Measurements from ENCODE around the gene DSTYK. TPM values are rescaled to one million over a fixed set of nuclear protein-coding genes. Genes with fewer than 3 reads are reported as not detected.

DSTYK gene
- total RNA-seq, 2 donors from 2014 or later = 9.8 to 11.0 TPM

GRCh38 chr1:205152505-205152904 is 59.0 kb downstream of the DSTYK start:
- no peak overlapping the region for H3K4me3 Mint-ChIP-seq
- H3K27me3 Mint-ChIP-seq (ENCODE audit: insufficient read depth) = no peaks in the 10 kb centered on the region
- Histone ChIP-seq H3K36me3 (ENCODE audit: control insufficient read depth, insufficient read depth, low read length) (peaks cover 60% of the 10 kb centered on the region), H3K9me3 (ENCODE audit: control insufficient read depth, low read length) (peaks cover 33% of the 10 kb centered on the region), H3K9ac (ENCODE audit: extremely low read depth, low read length, poor library complexity, severe bottlenecking) (no peak overlapping the region), H3K4me3 (ENCODE audit: low read length) (no peak overlapping the region), H3K4me1 (ENCODE audit: control insufficient read depth, insufficient read depth, low read length) (no peaks in the 10 kb centered on the region), H3K27ac (ENCODE audit: low read depth, low read length) (no peak overlapping the region), H3K27me3 (ENCODE audit: control insufficient read depth, insufficient read depth, low read length, poor library complexity, severe bottlenecking) (no peaks in the 10 kb centered on the region)
- TF ChIP-seq, protein P1, sequence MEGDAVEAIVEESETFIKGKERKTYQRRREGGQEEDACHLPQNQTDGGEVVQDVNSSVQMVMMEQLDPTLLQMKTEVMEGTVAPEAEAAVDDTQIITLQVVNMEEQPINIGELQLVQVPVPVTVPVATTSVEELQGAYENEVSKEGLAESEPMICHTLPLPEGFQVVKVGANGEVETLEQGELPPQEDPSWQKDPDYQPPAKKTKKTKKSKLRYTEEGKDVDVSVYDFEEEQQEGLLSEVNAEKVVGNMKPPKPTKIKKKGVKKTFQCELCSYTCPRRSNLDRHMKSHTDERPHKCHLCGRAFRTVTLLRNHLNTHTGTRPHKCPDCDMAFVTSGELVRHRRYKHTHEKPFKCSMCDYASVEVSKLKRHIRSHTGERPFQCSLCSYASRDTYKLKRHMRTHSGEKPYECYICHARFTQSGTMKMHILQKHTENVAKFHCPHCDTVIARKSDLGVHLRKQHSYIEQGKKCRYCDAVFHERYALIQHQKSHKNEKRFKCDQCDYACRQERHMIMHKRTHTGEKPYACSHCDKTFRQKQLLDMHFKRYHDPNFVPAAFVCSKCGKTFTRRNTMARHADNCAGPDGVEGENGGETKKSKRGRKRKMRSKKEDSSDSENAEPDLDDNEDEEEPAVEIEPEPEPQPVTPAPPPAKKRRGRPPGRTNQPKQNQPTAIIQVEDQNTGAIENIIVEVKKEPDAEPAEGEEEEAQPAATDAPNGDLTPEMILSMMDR (conservative IDR thresholded peaks at IDR 0.05) = no peak
- peaks cover 68% of the 10 kb centered on the region for H3K36me3 Mint-ChIP-seq (ENCODE audit: low read depth)
- H3K4me1 Mint-ChIP-seq = no peaks in the 10 kb centered on the region
- H3K27ac Mint-ChIP-seq = no peak overlapping the region
- 89 to 98% methylated on average over 3 to 4 of the region's 4 CpGs for WGBS, 2 experiments (ENCODE audit: insufficient coverage in 1 of 2, insufficient read length in 1 of 2)
- H3K9me3 Mint-ChIP-seq = peaks cover 28% of the 10 kb centered on the region
- DNase-seq = no peak

- no peak overlapping the region for H3K4me3 Mint-ChIP-seq
- Histone ChIP-seq H3K27me3 (ENCODE audit: control insufficient read depth, insufficient read depth, low read length, poor library complexity, severe bottlenecking) (no peaks in the 10 kb centered on the region), H3K9ac (ENCODE audit: extremely low read depth, low read length, poor library complexity, severe bottlenecking) (no peak overlapping the region), H3K27ac (ENCODE audit: low read depth, low read length) (no peak overlapping the region), H3K4me1 (ENCODE audit: control insufficient read depth, insufficient read depth, low read length) (no peaks in the 10 kb centered on the region), H3K9me3 (ENCODE audit: control insufficient read depth, low read length) (peaks cover 16% of the 10 kb centered on the region), H3K36me3 (ENCODE audit: control insufficient read depth, insufficient read depth, low read length) (peaks cover 48% of the 10 kb centered on the region), H3K4me3 (ENCODE audit: low read length) (no peak overlapping the region)
- H3K36me3 Mint-ChIP-seq (ENCODE audit: low read depth) = peaks cover 59% of the 10 kb centered on the region
- DNase-seq = no peak
- H3K27me3 Mint-ChIP-seq (ENCODE audit: insufficient read depth) = no peaks in the 10 kb centered on the region
- 73 to 89% methylated on average over 2 to 5 of the region's 5 CpGs for WGBS, 2 experiments (ENCODE audit: insufficient coverage in 1 of 2, insufficient read length in 1 of 2)
- TF ChIP-seq, protein P1 (conservative IDR thresholded peaks at IDR 0.05) = no peak
- peaks cover 11% of the 10 kb centered on the region for H3K9me3 Mint-ChIP-seq
- no peaks in the 10 kb centered on the region for H3K4me1 Mint-ChIP-seq
- H3K27ac Mint-ChIP-seq = no peak overlapping the region
Measured at GRCh38 chr1:205150651-205151428, 60.7 kb downstream of the DSTYK start.

DNA sequence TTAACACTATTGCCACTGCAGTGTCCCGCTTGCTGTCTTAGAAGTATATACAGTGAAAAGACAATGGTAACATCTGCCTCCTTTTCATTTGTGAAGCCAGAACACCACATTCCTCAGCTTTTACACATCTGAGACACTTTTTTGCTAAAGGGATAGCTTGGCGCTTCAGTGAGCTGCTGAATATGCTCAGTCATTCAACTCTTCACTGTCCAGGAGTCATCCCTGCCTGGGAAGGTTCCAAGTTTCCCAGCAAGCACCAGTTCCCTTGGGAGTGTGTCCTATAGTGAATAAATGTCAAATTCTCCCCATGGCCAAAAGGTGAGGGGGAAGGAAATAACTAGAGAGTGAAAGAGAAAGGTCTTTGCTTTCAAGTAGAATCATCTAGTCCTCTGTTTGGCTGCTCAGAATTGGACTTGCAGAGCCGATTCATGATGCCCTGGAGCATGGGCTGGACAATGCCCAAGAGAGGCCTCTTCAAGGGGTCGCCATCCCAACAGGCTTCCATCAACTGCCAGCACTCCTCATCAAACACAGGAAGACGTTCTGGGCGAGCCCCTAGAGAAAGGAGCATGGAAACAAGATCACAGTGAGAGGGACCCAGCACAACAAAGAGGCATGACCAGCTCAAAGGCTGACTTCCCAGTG is 64.2 kb downstream of the DSTYK start:
- Histone ChIP-seq H3K36me3 (ENCODE audit: control insufficient read depth, insufficient read depth, low read length) (peaks cover 16% of the 10 kb centered on the region), H3K9ac (ENCODE audit: extremely low read depth, low read length, poor library complexity, severe bottlenecking) (no peak overlapping the region), H3K9me3 (ENCODE audit: control insufficient read depth, low read length) (no peaks in the 10 kb centered on the region), H3K4me3 (ENCODE audit: low read length) (no peak overlapping the region), H3K4me1 (ENCODE audit: control insufficient read depth, insufficient read depth, low read length) (no peaks in the 10 kb centered on the region), H3K27ac (ENCODE audit: low read depth, low read length) (peak overlapping the region; percentile 32), H3K27me3 (ENCODE audit: control insufficient read depth, insufficient read depth, low read length, poor library complexity, severe bottlenecking) (no peaks in the 10 kb centered on the region)
- DNase-seq = no peak
- no peak overlapping the region for H3K4me3 Mint-ChIP-seq
- 92 to 96% methylated on average over 4 to 6 of the region's 6 CpGs for WGBS, 2 experiments (ENCODE audit: insufficient coverage in 1 of 2, insufficient read length in 1 of 2)
- H3K27ac Mint-ChIP-seq = no peak overlapping the region
- H3K27me3 Mint-ChIP-seq (ENCODE audit: insufficient read depth) = no peaks in the 10 kb centered on the region
- TF ChIP-seq, protein P1 (conservative IDR thresholded peaks at IDR 0.05) = no peak
- no peaks in the 10 kb centered on the region for H3K9me3 Mint-ChIP-seq
- peaks cover 28% of the 10 kb centered on the region for H3K36me3 Mint-ChIP-seq (ENCODE audit: low read depth)
- H3K4me1 Mint-ChIP-seq = no peaks in the 10 kb centered on the region

All from endodermal cell (in vitro differentiated cells).